Upper lobe of right lung (tissue), 1 donor: ENCODE data around the gene PTPRG. TPM values are rescaled to one million over a fixed set of nuclear protein-coding genes. Genes with fewer than 3 reads are reported as not detected.
A peak's percentile ranks its signal among the peaks of the same experiment; 100 is the strongest.

Source experiments
- ATAC-seq: fragments of 200-7000 bp; cut with Tn5 transposase; one replicate; pipeline ENCODE4 v1.9.1; 2020; ENCODE audit warnings: mild to moderate bottlenecking, moderate library complexity
- DNase-seq: peaks from one replicate; pipeline ENCODE4 v3.0.0-alpha.2; 2020
- H3K27ac ChIP-seq: fragments of 200-600 bp; one replicate; pipeline ENCODE4 v1.8.0; 2022
- H3K27me3 ChIP-seq: fragments of 200-600 bp; one replicate; pipeline ENCODE4 v1.8.0; 2022; ENCODE audit warnings: mild to moderate bottlenecking
- H3K36me3 ChIP-seq: fragments of 200-600 bp; one replicate; pipeline ENCODE4 v1.8.0; 2022
- H3K4me1 ChIP-seq: fragments of 200-600 bp; one replicate; pipeline ENCODE4 v1.8.0; 2022
- H3K4me3 ChIP-seq: fragments of 200-600 bp; one replicate; pipeline ENCODE4 v1.8.0; 2022; ENCODE audit warnings: mild to moderate bottlenecking
- H3K9me3 ChIP-seq: fragments of 200-600 bp; one replicate; pipeline ENCODE4 v1.8.0; 2022
- intact Hi-C: fragments of 100-400 bp; cut with DNase I; formaldehyde crosslinking; loops from one replicate; pipeline ENCODE4 v1.11.0; 2022
- total RNA-seq: library from RNA; stranded (reverse); fragmentation: NEBNext Ultra II Directional; extraction: Animal tissue kit (Norgen Biotek cat#: 25700); gene quantifications from one replicate; pipeline ENCODE4 v1.2.1, GENCODE V29; 2021
- TF ChIP-seq, protein P1 (sequence below): fragments of 200-600 bp; IDR thresholded peaks from one replicate; pipeline ENCODE4 v1.8.0; 2022; ENCODE audit warnings: antibody characterized with exemption
- donor health status: DM: no; HTN: yes; CAD: no; lungs with severe emphysema.

The PTPRG gene
- total RNA-seq, 1 donor from 2014 or later = 86.7 TPM

DNA sequence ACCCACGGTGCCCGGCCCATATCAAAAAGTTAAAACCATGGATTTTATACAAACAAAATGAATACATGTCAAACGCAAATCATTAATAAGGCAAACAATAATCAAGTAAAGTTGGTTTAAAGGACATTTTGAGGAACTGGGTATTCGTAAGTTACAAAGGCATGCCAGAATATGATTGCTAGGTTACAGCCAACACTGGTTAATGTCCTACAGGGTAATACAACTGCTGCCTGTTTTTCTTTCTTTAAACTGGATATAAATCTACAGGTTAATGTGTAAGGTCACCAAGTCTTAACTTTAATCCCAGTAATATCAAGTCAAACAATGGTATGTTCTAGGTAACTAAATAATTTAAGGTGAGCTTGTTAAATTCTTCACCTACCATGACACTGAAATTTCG lies 166.1 kb downstream of the PTPRG start:
- TF ChIP-seq, protein P1, sequence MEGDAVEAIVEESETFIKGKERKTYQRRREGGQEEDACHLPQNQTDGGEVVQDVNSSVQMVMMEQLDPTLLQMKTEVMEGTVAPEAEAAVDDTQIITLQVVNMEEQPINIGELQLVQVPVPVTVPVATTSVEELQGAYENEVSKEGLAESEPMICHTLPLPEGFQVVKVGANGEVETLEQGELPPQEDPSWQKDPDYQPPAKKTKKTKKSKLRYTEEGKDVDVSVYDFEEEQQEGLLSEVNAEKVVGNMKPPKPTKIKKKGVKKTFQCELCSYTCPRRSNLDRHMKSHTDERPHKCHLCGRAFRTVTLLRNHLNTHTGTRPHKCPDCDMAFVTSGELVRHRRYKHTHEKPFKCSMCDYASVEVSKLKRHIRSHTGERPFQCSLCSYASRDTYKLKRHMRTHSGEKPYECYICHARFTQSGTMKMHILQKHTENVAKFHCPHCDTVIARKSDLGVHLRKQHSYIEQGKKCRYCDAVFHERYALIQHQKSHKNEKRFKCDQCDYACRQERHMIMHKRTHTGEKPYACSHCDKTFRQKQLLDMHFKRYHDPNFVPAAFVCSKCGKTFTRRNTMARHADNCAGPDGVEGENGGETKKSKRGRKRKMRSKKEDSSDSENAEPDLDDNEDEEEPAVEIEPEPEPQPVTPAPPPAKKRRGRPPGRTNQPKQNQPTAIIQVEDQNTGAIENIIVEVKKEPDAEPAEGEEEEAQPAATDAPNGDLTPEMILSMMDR = no peak
- intact Hi-C loops = no loop called here

GRCh38 chr3:61729038-61729634 lies 167.8 kb downstream of the PTPRG start:
- ATAC-seq = no peak
- H3K36me3 ChIP-seq = no peaks in the 10 kb centered on the region
- TF ChIP-seq, protein P1 = no peak

More for the DNA sequence above, 166.1 kb downstream of the PTPRG start:
- Histone ChIP-seq H3K36me3 (no peaks in the 10 kb centered on the region), H3K4me3 (no peak overlapping the region), H3K27ac (no peak overlapping the region), H3K27me3 (no peaks in the 10 kb centered on the region), H3K9me3 (no peaks in the 10 kb centered on the region), H3K4me1 (peaks cover 15% of the 10 kb centered on the region)
- no peak for ATAC-seq
- DNase-seq = no peak

DNA sequence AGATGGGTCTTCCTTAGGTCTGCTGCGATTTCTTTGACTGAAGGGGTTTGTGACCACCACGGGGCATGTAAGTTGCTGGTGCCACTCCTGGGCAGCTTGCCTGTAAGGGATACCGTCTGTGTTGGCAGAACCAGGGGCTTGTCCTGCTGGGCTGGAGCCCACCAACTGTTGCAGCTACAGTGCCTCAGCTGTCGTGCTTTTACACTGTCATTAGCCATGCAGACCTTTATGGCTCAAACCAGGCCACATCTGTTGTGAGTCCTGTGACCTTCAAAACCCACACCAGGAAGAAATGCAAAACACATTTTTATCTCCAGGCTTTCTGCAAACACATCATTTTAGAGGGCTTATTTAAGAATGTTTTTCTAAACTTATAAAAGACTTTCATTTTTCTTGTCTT lies 168.7 kb downstream of the PTPRG start:
- DNase-seq (no peak), ATAC-seq (peak; percentile 25)
- H3K4me1 ChIP-seq = peaks cover 15% of the 10 kb centered on the region
- no peaks in the 10 kb centered on the region for H3K27me3 ChIP-seq
- no peak overlapping the region for H3K27ac ChIP-seq
- H3K9me3 ChIP-seq = no peaks in the 10 kb centered on the region
- H3K36me3 ChIP-seq = no peaks in the 10 kb centered on the region
- TF ChIP-seq, protein P1 = no peak
- intact Hi-C loops = no loop called here
- H3K4me3 ChIP-seq = no peak overlapping the region

More at GRCh38 chr3:61729038-61729634, 167.8 kb downstream of the PTPRG start:
- intact Hi-C loops = no loop called here
- Histone ChIP-seq H3K27ac (no peak overlapping the region), H3K27me3 (no peaks in the 10 kb centered on the region), H3K9me3 (no peaks in the 10 kb centered on the region), H3K4me3 (no peak overlapping the region), H3K4me1 (peaks cover 15% of the 10 kb centered on the region)
- DNase-seq = no peak

GRCh38 chr3:61730577-61731231 lies 169.3 kb downstream of the PTPRG start:
- Histone ChIP-seq H3K4me1 (peaks cover 15% of the 10 kb centered on the region), H3K27ac (no peak overlapping the region), H3K36me3 (no peaks in the 10 kb centered on the region), H3K9me3 (no peaks in the 10 kb centered on the region), H3K4me3 (no peak overlapping the region), H3K27me3 (no peaks in the 10 kb centered on the region)
- DNase-seq (no peak), ATAC-seq (peak; percentile 39)
- TF ChIP-seq, protein P1 = no peak
- intact Hi-C loops = no loop called here

DNA sequence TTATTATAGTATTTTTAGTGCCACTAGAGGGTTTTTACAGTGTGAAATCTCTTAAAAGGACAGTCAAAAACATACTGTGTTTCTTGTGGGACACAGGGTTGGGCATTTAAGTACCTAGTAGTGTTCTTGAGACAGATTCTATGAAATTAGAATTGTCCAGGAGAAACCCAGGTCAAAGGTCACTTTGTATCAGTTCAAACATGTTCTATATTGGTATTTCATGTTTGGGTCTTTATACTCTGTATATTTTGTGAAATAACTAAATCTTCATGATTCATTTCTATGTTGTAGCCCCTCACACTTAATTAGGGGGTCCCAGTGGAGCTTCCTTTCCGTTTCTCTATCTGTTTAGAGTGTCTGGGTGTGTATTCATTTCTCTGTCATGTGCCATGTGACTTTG lies 171.6 kb downstream of the PTPRG start:
- H3K4me1 ChIP-seq = peaks cover 13% of the 10 kb centered on the region
- ATAC-seq = no peak
- H3K27me3 ChIP-seq = no peaks in the 10 kb centered on the region
- intact Hi-C loops = no loop called here
- no peaks in the 10 kb centered on the region for H3K9me3 ChIP-seq
- H3K36me3 ChIP-seq = no peaks in the 10 kb centered on the region
- no peak for DNase-seq
- no peak overlapping the region for H3K4me3 ChIP-seq
- H3K27ac ChIP-seq = no peak overlapping the region
- TF ChIP-seq, protein P1 = no peak
